KMS-11 (cell line): ENCODE results near the gene RDH11.

Experiments used
- H2AFZ ChIP-seq: fragments of 200-600 bp; sonication (generic); 2 replicates; pipeline ENCODE4 v1.6.1; 2016; ENCODE audit warnings: antibody characterized with exemption, mixed run types, low read depth
- H3K27ac ChIP-seq: fragments of 200-600 bp; sonication (generic); 2 replicates; pipeline ENCODE4 v1.6.1; 2016; ENCODE audit warnings: mild to moderate bottlenecking, mixed run types
- H3K27me3 ChIP-seq: fragments of 200-600 bp; sonication (generic); 2 replicates; pipeline ENCODE4 v1.6.1; 2017; ENCODE audit warnings: mild to moderate bottlenecking, low read depth, mixed run types, moderate library complexity; ENCODE audit not compliant: insufficient read depth
- H3K36me3 ChIP-seq: fragments of 200-600 bp; sonication (generic); 2 replicates; pipeline ENCODE4 v1.6.1; 2017; ENCODE audit warnings: mild to moderate bottlenecking, mixed run types; ENCODE audit not compliant: insufficient read depth
- H3K4me1 ChIP-seq: fragments of 200-600 bp; sonication (generic); 2 replicates; pipeline ENCODE4 v1.6.1; 2016; ENCODE audit warnings: mild to moderate bottlenecking, low read depth, mixed run types; ENCODE audit not compliant: poor library complexity, severe bottlenecking
- H3K4me2 ChIP-seq: fragments of 200-600 bp; sonication (generic); 2 replicates; pipeline ENCODE4 v1.7.0; 2016; ENCODE audit warnings: mild to moderate bottlenecking, mixed run types
- H3K4me3 ChIP-seq: fragments of 200-600 bp; sonication (generic); IDR thresholded peaks from 2 replicates; pipeline ENCODE4 v1.6.1; 2017; ENCODE audit warnings: low read depth, low read length, mixed read lengths; ENCODE audit not compliant: insufficient read depth
- H3K79me2 ChIP-seq: fragments of 200-600 bp; sonication (generic); 2 replicates; pipeline ENCODE4 v1.6.1; 2016; ENCODE audit warnings: low read depth, mixed run types; ENCODE audit not compliant: insufficient read depth
- H3K9ac ChIP-seq: fragments of 200-600 bp; sonication (generic); 2 replicates; pipeline ENCODE4 v1.6.1; 2016; ENCODE audit warnings: mild to moderate bottlenecking, mixed run types
- H4K20me1 ChIP-seq: fragments of 200-600 bp; sonication (generic); 2 replicates; pipeline ENCODE4 v1.6.1; 2016; ENCODE audit warnings: mild to moderate bottlenecking, mixed run types; ENCODE audit not compliant: insufficient read depth
- TF ChIP-seq, protein P1 (sequence below): fragments of 200-600 bp; sonication (generic); conservative IDR thresholded peaks from 2 replicates; pipeline ENCODE4 v1.6.1; 2017; ENCODE audit warnings: low read depth, mild to moderate bottlenecking, antibody characterized with exemption, low read length, moderate library complexity, mixed read lengths

Gene RDH11

DNA sequence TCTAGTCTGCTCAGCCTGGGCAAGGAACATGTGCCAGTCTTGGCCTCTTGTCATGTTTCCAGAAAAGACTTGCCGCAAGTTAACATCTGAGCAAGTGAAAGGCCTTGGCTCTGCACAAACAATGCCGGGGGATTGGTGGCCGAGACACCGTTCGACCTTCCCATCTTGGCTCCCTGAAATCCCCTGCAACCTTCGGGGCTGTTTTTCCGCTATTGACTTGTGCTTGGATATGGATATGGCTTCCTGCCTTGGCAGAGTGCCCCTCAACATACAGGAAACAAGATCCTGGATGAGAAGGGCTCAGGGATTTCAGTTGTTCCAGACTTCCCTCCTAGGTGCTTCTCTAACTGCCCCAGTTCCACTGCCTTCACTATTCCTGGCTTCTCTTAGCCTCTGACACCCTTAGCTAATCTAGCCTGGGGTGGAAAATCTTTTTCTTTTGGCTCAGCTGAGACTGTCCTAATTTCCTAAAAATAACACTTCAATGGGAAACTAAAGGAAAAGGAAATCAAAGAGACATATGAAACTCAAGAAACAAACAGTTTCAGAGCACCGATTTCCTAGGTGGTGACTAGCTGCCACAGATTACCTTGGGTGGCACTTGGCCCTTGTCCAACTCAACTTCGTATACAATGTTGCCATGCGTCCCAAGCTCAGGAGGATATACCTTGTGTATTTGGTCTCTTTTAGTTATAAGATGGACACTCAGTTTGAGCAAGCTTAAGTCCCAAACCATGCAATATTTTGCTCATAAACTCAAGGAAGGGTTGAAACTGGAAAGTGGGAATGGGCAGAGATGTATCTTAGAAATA is 40.0 kb upstream of the RDH11 start:
- H2AFZ ChIP-seq: no peak overlapping the region
- H3K27ac ChIP-seq: no peak overlapping the region
- H3K9ac ChIP-seq: no peak overlapping the region

DNA sequence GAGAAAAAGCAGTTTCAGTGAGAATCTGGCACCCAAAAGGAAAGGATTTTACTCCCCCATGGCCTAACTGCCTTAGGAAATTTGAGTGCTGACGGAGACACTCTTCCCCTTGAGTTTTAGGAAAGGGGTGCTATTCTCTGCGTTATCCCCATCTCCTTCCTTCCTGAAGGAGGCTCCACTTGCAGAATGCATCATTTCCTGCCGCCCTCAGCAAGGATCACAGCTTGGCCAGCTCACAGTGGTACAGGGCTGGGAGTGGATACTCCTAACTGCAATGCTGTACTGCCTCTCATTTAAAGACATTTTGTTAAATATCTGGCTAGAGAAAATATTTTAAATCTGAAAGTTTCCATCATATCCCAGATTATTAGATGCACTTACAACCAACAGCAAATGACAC is 39.1 kb upstream of the RDH11 start:
- Histone ChIP-seq H3K79me2 (no peaks in the 10 kb centered on the region), H3K4me2 (no peak overlapping the region), H3K36me3 (no peaks in the 10 kb centered on the region), H2AFZ (no peak overlapping the region), H3K27ac (no peak overlapping the region), H3K4me3 (no peak overlapping the region), H3K27me3 (no peaks in the 10 kb centered on the region), H3K4me1 (no peaks in the 10 kb centered on the region), H3K9ac (no peak overlapping the region), H4K20me1 (no peaks in the 10 kb centered on the region)
- TF ChIP-seq, protein P1, sequence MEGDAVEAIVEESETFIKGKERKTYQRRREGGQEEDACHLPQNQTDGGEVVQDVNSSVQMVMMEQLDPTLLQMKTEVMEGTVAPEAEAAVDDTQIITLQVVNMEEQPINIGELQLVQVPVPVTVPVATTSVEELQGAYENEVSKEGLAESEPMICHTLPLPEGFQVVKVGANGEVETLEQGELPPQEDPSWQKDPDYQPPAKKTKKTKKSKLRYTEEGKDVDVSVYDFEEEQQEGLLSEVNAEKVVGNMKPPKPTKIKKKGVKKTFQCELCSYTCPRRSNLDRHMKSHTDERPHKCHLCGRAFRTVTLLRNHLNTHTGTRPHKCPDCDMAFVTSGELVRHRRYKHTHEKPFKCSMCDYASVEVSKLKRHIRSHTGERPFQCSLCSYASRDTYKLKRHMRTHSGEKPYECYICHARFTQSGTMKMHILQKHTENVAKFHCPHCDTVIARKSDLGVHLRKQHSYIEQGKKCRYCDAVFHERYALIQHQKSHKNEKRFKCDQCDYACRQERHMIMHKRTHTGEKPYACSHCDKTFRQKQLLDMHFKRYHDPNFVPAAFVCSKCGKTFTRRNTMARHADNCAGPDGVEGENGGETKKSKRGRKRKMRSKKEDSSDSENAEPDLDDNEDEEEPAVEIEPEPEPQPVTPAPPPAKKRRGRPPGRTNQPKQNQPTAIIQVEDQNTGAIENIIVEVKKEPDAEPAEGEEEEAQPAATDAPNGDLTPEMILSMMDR: no peak

More for the DNA sequence above, 40.0 kb upstream of the RDH11 start:
- Histone ChIP-seq H3K4me2 (no peak overlapping the region), H3K79me2 (no peaks in the 10 kb centered on the region), H4K20me1 (no peaks in the 10 kb centered on the region), H3K4me1 (no peaks in the 10 kb centered on the region), H3K27me3 (no peaks in the 10 kb centered on the region), H3K4me3 (no peak overlapping the region), H3K36me3 (no peaks in the 10 kb centered on the region)
- TF ChIP-seq, protein P1: no peak

DNA sequence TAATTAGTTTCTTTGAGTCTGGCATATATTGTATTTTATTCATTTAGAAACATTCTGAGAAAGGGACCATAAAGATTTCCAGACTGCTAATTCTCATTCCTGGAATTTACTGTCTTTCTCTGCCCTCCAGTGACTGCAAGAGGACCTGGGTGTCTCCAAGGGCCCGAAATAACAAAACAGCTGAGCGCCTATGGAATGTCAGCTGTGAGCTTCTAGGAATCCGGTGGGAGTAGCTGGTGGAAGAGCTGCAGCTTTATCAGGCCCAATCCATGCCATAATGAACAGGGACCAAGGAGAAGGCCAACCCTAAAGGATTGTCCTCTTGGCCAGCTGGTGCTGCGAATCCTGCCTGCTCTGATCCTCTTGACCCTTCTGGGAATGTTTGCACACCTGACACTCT is 38.1 kb upstream of the RDH11 start:
- no peak overlapping the region for H3K4me2 ChIP-seq
- no peak overlapping the region for H2AFZ ChIP-seq
- TF ChIP-seq, protein P1: no peak
- no peaks in the 10 kb centered on the region for H3K27me3 ChIP-seq
- H3K27ac ChIP-seq: no peak overlapping the region
- H3K9ac ChIP-seq: no peak overlapping the region
- H3K36me3 ChIP-seq: no peaks in the 10 kb centered on the region
- no peaks in the 10 kb centered on the region for H3K4me1 ChIP-seq
- H4K20me1 ChIP-seq: no peaks in the 10 kb centered on the region
- no peak overlapping the region for H3K4me3 ChIP-seq
- H3K79me2 ChIP-seq: no peaks in the 10 kb centered on the region

DNA sequence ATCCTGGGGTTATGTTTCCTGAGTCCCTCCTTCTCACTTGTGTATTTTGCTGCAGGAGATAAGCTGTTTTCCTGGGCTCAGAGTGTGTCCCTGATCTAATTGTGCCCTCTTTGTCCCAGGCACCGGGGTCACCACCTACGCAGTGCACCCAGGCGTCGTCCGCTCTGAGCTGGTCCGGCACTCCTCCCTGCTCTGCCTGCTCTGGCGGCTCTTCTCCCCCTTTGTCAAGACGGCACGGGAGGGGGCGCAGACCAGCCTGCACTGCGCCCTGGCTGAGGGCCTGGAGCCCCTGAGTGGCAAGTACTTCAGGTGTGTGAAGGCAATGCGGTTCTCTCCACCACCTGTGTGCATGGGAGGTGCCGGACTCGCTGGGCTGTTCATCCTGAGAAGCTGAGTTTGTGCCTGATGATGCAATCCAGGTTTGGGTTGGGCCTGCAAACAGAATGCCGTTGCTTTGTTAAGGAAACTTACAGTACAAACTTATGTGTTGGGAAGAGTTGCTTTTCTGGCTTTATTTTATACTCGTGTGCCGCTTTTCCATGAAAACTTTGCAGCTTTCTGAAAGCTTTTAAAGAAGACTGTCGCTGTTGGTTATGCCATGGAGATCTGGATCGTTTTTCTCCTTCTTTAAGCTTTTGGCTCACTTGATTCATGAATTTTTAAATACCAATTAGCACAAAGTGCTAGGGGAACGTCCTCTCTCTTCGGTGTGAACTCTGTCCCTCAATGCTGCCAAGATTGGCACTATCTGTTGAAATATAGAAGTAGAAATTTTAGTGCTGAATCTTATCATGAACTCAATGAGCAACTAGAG is 33.7 kb upstream of the RDH11 start:
- Histone ChIP-seq H3K4me3 (no peak overlapping the region), H3K27ac (no peak overlapping the region), H3K4me2 (no peak overlapping the region), H2AFZ (no peak overlapping the region), H3K4me1 (no peaks in the 10 kb centered on the region), H3K27me3 (no peaks in the 10 kb centered on the region), H3K9ac (no peak overlapping the region), H4K20me1 (no peaks in the 10 kb centered on the region), H3K79me2 (no peaks in the 10 kb centered on the region), H3K36me3 (no peaks in the 10 kb centered on the region)
- TF ChIP-seq, protein P1: no peak
